ENCODE data around the gene GRAMD1B.

The GRAMD1B gene

DNA sequence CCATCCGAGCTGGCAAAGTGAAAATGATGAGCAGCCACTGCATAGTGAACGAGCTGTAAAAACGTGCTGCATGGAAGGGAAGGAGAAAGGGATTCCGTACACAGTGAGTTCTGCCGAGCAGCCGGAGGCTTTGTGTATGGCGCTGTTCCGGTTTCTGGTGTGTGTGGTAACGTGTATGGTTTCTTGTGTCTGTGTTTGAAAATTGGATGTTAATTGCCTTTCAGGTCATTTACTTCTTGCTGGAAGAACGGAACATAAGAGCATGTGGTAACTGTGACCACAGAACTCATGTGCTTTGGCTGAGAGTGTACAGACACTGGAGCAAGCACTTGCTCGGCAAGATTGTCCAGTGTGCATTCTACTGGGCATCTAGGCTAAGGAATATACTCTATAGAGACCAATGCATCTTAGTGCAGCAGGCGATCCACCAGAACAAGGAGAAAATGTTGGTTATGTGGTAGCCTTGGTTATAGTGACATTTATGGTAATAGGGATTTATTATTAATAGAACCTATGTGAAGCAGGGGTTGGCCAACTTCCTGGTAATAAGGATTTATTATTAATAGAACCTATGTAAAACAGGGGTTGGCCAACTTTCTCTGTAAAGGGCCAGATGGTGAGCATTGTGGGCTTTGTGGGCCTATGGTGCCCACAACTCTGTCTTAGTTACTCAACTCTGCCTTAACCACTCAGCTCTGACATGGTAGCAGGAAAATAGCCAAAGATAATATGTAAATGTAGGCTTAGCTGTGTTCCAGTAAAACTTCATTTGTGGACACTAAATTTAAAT lies 49.2 kb downstream of the GRAMD1B start:
- Histone ChIP-seq H3K4me3 (no peak overlapping the region), H3K4me1 (peaks cover 7% of the 10 kb centered on the region), H3K27me3 (ENCODE audit: low read depth) (no peaks in the 10 kb centered on the region), H3K9me3 (no peaks in the 10 kb centered on the region), H3K36me3 (replicated peaks) (peaks cover 7% of the 10 kb centered on the region)
- in situ Hi-C loops (cut with MboI; ENCODE audit: low sequenced_read_pairs) = loop anchor here (5.0 to 25.0 kb wide), 3 partner anchors 72 to 367 kb away; no protein-coding TSS in a partner anchor
- no peak for DNase-seq (ENCODE audit: low spot score in 2 of 2)

DNA sequence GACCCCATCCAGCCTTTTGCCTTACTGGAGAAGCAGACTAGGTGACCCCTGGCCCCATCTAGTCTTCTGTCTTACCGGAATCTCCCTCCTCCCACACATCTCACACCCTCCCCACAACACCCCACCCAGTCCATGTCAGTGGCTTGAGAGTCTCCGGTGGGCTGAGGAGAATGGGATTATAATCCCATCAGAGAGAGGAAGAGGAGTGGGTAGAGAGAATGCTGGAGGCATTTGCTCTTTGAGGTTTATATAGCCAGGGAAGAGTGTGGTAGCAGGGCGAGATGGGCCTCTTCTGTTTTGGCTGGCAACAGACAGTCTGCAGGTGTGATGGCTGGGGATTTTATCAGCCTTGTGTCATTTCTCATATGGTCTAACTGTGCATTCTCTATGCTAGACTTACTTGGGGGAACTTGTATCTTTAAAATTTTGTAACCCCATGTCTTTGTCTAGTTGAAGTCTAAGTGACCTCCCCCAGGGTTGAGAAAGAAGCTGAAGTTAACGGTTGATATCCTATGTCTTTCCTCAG lies 50.3 kb downstream of the GRAMD1B start:
- no peaks in the 10 kb centered on the region for H3K27me3 ChIP-seq (ENCODE audit: low read depth)
- no peaks in the 10 kb centered on the region for H3K9me3 ChIP-seq
- H3K4me1 ChIP-seq = peaks cover 4% of the 10 kb centered on the region
- H3K4me3 ChIP-seq = no peak overlapping the region
- in situ Hi-C loops (cut with MboI; ENCODE audit: low sequenced_read_pairs) = loop anchor here (25.0 kb wide), 1 partner anchor 368 kb away; no protein-coding TSS in a partner anchor
- peaks cover 7% of the 10 kb centered on the region for H3K36me3 ChIP-seq (replicated peaks)
- DNase-seq (ENCODE audit: low spot score in 2 of 2) = no peak

DNA sequence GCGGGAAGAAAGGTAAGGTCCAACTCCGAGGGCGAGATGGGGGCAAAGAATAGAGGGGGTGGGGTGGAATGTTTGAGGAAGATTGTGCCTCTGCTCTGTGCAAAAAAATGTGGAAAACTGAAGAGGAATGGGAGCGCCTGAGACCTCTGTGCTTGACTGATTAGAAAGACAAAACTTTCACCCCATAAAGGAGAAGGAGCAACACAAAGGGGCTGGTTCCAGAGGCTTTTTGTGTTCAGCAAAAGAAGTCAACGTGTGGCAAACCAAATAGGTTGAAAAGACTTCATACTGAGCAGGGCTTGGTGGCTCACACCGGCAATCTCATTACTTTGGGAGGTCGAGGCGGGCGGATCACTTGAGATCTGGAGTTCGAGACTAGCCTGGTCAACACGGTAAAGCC lies 50.8 kb downstream of the GRAMD1B start:
- Histone ChIP-seq H3K36me3 (replicated peaks) (peaks cover 7% of the 10 kb centered on the region), H3K4me3 (no peak overlapping the region), H3K9me3 (no peaks in the 10 kb centered on the region), H3K27me3 (ENCODE audit: low read depth) (no peaks in the 10 kb centered on the region), H3K4me1 (peaks cover 3% of the 10 kb centered on the region)
- in situ Hi-C loops (cut with MboI; ENCODE audit: low sequenced_read_pairs) = loop anchor here (25.0 kb wide), 1 partner anchor 369 kb away; no protein-coding TSS in a partner anchor
- no peak for DNase-seq (ENCODE audit: low spot score in 2 of 2)

DNA sequence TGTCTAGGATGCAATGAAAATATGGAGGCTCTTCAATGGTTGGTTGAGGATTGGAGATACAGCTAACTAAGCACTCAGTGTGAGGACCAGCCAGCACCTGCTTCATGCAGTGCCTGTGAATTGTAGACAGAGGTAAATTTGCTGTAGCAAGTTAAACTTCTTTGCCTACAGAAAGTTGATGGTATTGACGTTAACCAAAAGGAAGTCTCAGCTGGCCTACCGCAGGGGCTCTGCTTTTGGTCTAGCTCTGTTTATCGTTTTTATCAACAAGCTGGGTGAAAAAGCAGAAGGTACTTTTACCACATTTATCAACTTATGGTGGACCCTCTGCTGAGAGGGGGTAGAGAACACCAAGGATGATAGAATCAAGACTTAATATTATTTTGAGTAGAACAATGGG lies 51.6 kb downstream of the GRAMD1B start:
- H3K4me3 ChIP-seq = no peak overlapping the region
- no peaks in the 10 kb centered on the region for H3K27me3 ChIP-seq (ENCODE audit: low read depth)
- in situ Hi-C loops (cut with MboI; ENCODE audit: low sequenced_read_pairs) = loop anchor here (25.0 kb wide), 1 partner anchor 369 kb away; no protein-coding TSS in a partner anchor
- DNase-seq (ENCODE audit: low spot score in 2 of 2) = no peak
- H3K36me3 ChIP-seq (replicated peaks) = peaks cover 7% of the 10 kb centered on the region
- no peaks in the 10 kb centered on the region for H3K9me3 ChIP-seq
- H3K4me1 ChIP-seq = peaks cover 3% of the 10 kb centered on the region

DNA sequence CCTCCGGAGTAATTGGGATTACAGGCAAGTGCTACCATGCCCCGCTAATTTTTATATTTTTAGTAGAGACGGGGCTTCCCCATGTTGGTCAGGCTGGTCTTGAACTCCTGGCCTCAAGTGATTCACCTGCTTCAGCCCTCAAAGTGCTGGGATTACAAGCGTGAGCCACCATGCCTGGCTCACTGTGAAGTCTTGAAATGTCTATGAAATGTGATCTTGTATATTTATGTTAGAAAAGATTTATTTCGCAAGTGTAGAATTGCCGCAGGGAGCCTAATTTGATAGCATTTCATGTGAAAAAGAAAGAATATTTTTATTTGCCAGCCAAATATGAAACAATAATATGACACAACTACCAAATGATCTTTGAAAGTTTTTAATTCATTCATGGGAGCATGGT lies 52.1 kb downstream of the GRAMD1B start:
- H3K9me3 ChIP-seq = no peaks in the 10 kb centered on the region
- DNase-seq (ENCODE audit: low spot score in 2 of 2) = no peak
- in situ Hi-C loops (cut with MboI; ENCODE audit: low sequenced_read_pairs) = loop anchor here (25.0 kb wide), 1 partner anchor 370 kb away; no protein-coding TSS in a partner anchor
- H3K4me3 ChIP-seq = no peak overlapping the region
- H3K4me1 ChIP-seq = peaks cover 3% of the 10 kb centered on the region
- H3K36me3 ChIP-seq (replicated peaks) = peaks cover 7% of the 10 kb centered on the region
- H3K27me3 ChIP-seq (ENCODE audit: low read depth) = no peaks in the 10 kb centered on the region

DNA sequence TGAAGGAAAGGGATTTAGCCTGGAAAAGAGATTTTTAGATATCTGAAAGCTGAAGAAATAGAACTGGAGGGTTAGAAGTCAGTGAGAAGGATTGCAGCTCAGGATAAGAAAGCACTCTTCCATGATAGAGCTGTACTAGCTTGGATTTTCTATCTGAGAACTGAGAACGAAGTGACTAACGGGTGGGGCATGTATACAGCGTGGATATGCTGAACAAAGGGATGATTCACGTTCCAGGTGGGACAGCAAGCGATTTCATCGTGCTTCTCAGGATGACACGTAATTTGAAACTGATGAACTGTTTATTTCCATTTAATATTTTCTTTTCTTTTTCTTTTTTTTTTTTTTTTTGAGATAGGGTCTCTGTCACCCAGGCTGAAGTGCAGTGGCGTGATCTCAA lies 53.0 kb downstream of the GRAMD1B start:
- Histone ChIP-seq H3K4me1 (peaks cover 2% of the 10 kb centered on the region), H3K27me3 (ENCODE audit: low read depth) (no peaks in the 10 kb centered on the region), H3K4me3 (no peak overlapping the region), H3K9me3 (no peaks in the 10 kb centered on the region), H3K36me3 (replicated peaks) (peaks cover 7% of the 10 kb centered on the region)
- in situ Hi-C loops (cut with MboI; ENCODE audit: low sequenced_read_pairs) = loop anchor here (25.0 kb wide), 1 partner anchor 371 kb away; no protein-coding TSS in a partner anchor
- no peak for DNase-seq (ENCODE audit: low spot score in 2 of 2)

DNA sequence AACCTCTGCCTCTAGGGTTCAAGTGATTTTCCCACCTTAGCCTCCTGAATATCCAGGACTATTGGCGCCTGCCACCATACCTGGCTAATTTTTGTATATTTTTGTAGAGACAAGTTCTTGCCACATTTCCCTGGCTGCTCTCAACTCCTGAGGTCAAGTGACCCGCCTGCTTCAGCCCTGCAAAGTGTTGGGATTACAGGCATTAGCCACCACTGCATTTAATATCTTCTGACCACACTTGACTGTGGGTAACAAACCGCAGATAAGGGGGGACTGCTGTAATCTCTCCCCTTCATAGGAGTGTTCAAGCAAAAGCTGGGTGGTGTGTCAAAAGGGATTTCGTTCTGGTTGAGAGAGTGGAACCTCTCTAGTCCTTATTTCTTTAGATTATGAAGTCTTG lies 53.4 kb downstream of the GRAMD1B start:
- in situ Hi-C loops (cut with MboI; ENCODE audit: low sequenced_read_pairs) = loop anchor here (25.0 kb wide), 1 partner anchor 371 kb away; no protein-coding TSS in a partner anchor
- Histone ChIP-seq H3K27me3 (ENCODE audit: low read depth) (no peaks in the 10 kb centered on the region), H3K36me3 (replicated peaks) (peaks cover 7% of the 10 kb centered on the region), H3K4me1 (no peaks in the 10 kb centered on the region), H3K4me3 (no peak overlapping the region), H3K9me3 (no peaks in the 10 kb centered on the region)
- no peak for DNase-seq (ENCODE audit: low spot score in 2 of 2)

DNA sequence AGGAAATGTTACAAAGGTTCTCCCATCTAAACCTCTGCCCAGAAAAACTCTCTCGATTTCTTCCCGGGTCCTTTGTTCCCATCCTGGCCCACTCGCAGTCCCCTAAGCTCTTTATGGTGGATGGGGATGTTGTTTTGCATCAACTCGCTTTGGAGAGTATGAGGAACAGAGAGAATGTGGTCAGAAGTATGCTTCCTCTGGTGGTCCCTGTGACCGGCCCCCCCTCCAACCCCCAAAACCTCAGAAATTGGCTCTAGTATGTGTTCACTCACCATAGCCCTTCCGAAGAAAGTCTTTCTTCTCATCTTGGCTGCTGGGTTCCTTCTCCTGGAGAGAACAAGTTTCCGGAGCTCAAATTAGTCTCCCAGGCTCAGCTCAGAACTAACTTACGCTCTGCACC lies 54.4 kb downstream of the GRAMD1B start:
- no peak for DNase-seq (ENCODE audit: low spot score in 2 of 2)
- H3K4me1 ChIP-seq = no peaks in the 10 kb centered on the region
- H3K36me3 ChIP-seq (replicated peaks) = peaks cover 7% of the 10 kb centered on the region
- no peak overlapping the region for H3K4me3 ChIP-seq
- in situ Hi-C loops (cut with MboI; ENCODE audit: low sequenced_read_pairs) = loop anchor here (25.0 kb wide), 1 partner anchor 372 kb away; no protein-coding TSS in a partner anchor
- no peaks in the 10 kb centered on the region for H3K27me3 ChIP-seq (ENCODE audit: low read depth)
- no peaks in the 10 kb centered on the region for H3K9me3 ChIP-seq

DNA sequence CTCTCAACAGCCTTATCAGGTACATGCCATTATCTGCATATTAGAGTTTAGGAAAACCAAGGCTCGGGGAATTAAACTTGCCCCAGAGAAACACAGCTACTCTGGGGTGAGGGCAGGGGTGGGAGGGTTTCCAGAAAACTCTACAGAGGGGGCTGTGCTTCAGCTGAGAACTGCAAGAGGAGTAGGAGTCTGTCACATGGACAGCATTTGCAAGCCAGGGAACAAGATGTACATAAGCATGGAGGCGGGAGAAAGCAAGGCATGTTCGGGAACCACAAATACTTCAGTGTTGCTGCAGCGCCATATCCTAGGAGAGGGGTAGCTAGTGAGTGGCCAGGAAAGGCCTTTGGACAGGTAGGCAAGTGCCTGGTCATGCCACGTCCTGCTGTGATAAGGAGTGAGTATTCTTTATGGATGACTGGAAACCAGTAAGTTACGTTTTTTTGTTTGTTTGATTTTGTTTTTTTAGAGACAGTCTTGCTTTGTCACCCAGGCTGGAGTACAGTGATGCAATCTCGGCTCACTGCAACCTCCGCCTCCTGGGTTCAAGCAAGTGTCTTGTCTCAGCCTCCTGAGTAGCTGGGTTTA lies 57.2 kb downstream of the GRAMD1B start:
- no peak for DNase-seq (ENCODE audit: low spot score in 2 of 2)
- Histone ChIP-seq H3K9me3 (no peaks in the 10 kb centered on the region), H3K27me3 (ENCODE audit: low read depth) (no peaks in the 10 kb centered on the region), H3K4me3 (no peak overlapping the region), H3K36me3 (replicated peaks) (peaks cover 7% of the 10 kb centered on the region; the same call in 1 of the 2 replicates), H3K4me1 (no peaks in the 10 kb centered on the region)
- in situ Hi-C loops (cut with MboI; ENCODE audit: low sequenced_read_pairs) = loop anchor here (25.0 kb wide), 1 partner anchor 375 kb away; no protein-coding TSS in a partner anchor

DNA sequence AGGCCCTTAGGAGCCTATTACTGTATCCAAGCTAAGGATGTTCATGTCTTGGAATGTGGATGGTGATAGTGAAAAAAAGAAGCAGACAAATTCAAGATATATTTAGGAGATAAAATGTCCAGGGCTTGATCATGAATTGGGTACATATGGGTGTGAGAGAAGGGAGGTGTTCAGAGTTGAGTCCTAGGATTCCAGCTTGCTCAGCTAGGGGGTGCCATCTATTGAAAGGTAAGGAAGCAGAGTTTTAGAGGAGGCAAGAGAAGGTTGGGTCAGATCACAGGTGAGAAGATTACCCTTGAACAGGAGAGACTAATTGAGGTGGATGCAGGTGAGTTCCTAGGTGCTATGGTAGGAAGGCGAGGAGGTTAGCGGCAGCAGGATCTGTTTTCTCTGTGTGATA lies 60.5 kb downstream of the GRAMD1B start:
- in situ Hi-C loops (cut with MboI; ENCODE audit: low sequenced_read_pairs) = loop anchor here (25.0 kb wide), 1 partner anchor 378 kb away; no protein-coding TSS in a partner anchor
- Histone ChIP-seq H3K4me1 (no peaks in the 10 kb centered on the region), H3K27me3 (ENCODE audit: low read depth) (no peaks in the 10 kb centered on the region), H3K4me3 (no peak overlapping the region), H3K9me3 (no peaks in the 10 kb centered on the region), H3K36me3 (replicated peaks) (no peaks in the 10 kb centered on the region)
- no peak for DNase-seq (ENCODE audit: low spot score in 2 of 2)

DNA sequence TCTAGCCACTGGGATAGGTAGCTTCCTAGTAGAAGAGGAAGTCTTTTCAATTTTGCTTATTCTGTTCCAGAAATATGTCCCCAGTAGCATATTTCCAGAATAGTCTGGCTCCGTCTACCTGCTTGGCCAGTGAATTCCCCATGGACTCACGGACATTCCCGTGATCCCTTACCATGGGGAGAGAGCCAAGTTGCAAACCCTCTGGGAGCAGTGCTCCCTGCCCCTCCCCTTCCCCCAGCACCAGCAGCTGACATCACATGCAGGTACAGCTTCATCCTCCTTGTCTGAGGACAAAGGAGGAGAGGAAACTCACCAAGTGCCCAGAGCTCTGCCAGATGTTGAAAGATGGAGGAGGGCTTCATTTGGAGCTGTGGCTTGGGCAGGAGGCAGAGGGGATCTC lies 61.2 kb downstream of the GRAMD1B start:
- H3K4me3 ChIP-seq = no peak overlapping the region
- no peak for DNase-seq (ENCODE audit: low spot score in 2 of 2)
- no peaks in the 10 kb centered on the region for H3K9me3 ChIP-seq
- H3K36me3 ChIP-seq (replicated peaks) = no peaks in the 10 kb centered on the region
- in situ Hi-C loops (cut with MboI; ENCODE audit: low sequenced_read_pairs) = loop anchor here (25.0 kb wide), 1 partner anchor 379 kb away; no protein-coding TSS in a partner anchor
- no peaks in the 10 kb centered on the region for H3K4me1 ChIP-seq
- no peaks in the 10 kb centered on the region for H3K27me3 ChIP-seq (ENCODE audit: low read depth)

DNA sequence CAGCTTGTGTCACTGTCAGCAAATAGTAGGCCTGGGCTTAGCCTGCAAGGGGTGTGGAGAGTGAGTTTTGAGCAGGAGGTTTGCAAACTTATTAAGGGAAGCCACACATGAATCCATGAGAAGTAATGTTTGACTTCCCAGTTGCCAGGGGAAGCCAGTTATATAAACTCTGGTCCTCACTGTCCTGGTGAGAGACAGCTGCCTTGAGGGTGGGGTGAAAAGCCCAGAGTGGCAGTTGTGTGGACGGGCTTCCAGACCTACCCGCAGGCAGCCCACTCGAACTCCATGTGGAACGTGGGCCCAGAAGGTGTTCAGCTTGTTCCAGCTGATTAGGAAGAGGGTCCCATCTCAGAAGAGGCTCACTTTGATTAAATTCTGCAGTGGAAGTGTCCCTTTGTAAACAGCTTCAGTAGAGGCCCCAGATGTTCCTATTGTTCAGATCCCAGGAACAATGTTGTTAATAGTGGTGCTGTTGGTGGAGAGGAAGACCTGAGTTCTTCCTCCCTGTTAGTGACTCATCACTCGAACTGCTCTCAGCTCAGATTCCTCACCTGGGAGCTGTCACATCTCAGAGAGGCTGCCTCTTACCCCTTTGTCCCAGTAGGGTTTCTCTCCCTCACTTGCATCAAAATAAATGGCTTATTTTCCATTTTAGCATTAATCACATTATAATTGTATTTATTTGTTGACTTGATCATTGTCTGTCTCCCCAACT lies 63.4 kb downstream of the GRAMD1B start:
- Histone ChIP-seq H3K9me3 (no peaks in the 10 kb centered on the region), H3K36me3 (replicated peaks) (no peaks in the 10 kb centered on the region), H3K4me1 (no peaks in the 10 kb centered on the region), H3K27me3 (ENCODE audit: low read depth) (no peaks in the 10 kb centered on the region), H3K4me3 (no peak overlapping the region)
- no peak for DNase-seq (ENCODE audit: low spot score in 2 of 2)
- in situ Hi-C loops (cut with MboI; ENCODE audit: low sequenced_read_pairs) = loop anchor here (25.0 kb wide), 1 partner anchor 381 kb away; no protein-coding TSS in a partner anchor
